Endothelial cell of hepatic sinusoid (primary cell): Measurements from ENCODE around the gene MMP24.
"Not testable (repeated sequence)": the region's sequence is repeated elsewhere in the genome, so short reads cannot be mapped to it uniquely, and the experiment has no call there.

Experiments used
- in situ Hi-C: cut with HindIII; loops from 2 replicates; pipeline ENCODE4 v1.10.0; 2017; ENCODE audit warnings: low sequenced_read_pairs

The MMP24 gene

GRCh38 chr20:35305682-35306556, 79.4 kb downstream of the MMP24 start:
- in situ Hi-C loops = no loop called here

- in situ Hi-C loops = no loop called here
Measured at GRCh38 chr20:35306931-35307517, 80.5 kb downstream of the MMP24 start.

- in situ Hi-C loops = no loop called here
Measured at GRCh38 chr20:35307666-35308653, 81.5 kb downstream of the MMP24 start.

GRCh38 chr20:35311409-35311808, 84.9 kb downstream of the MMP24 start:
- in situ Hi-C loops = no loop called here

- in situ Hi-C loops = no loop called here
Measured at GRCh38 chr20:35311822-35312221, 85.3 kb downstream of the MMP24 start.

- in situ Hi-C loops = no loop called here
Measured at GRCh38 chr20:35312318-35312717, 85.8 kb downstream of the MMP24 start.

- in situ Hi-C loops = no loop called here
Measured at GRCh38 chr20:35314816-35315631, 88.5 kb downstream of the MMP24 start.

GRCh38 chr20:35315632-35316020, 89.1 kb downstream of the MMP24 start:
- in situ Hi-C loops = not testable (repeated sequence)

GRCh38 chr20:35316086-35316485, 89.6 kb downstream of the MMP24 start:
- in situ Hi-C loops = no loop called here

GRCh38 chr20:35317416-35318210, 91.1 kb downstream of the MMP24 start:
- in situ Hi-C loops = no loop called here

GRCh38 chr20:35318502-35319157, 92.1 kb downstream of the MMP24 start:
- in situ Hi-C loops = no loop called here

GRCh38 chr20:35319192-35319870, 92.8 kb downstream of the MMP24 start:
- in situ Hi-C loops = no loop called here

- in situ Hi-C loops = no loop called here
Measured at GRCh38 chr20:35319871-35320197, 93.3 kb downstream of the MMP24 start.

GRCh38 chr20:35320396-35321126, 94.1 kb downstream of the MMP24 start:
- in situ Hi-C loops = no loop called here

GRCh38 chr20:35325401-35325800, 98.9 kb downstream of the MMP24 start:
- in situ Hi-C loops = no loop called here

- in situ Hi-C loops = no loop called here
Measured at GRCh38 chr20:35326021-35326739, 99.7 kb downstream of the MMP24 start.
